ENCODE measurements around the gene CIDEC. TPM values are rescaled to one million over a fixed set of nuclear protein-coding genes. Genes with fewer than 3 reads are reported as not detected.

CIDEC gene
- total RNA-seq, 1 experiment from 2014 or later: 1.9 TPM

- CTCF ChIA-PET: interaction anchor here (0.8 kb wide), 1 partner anchor 35 kb away, joined by 3 read pairs; no protein-coding TSS in a partner anchor
- Histone ChIP-seq H3K27me3 (replicated peaks; ENCODE audit: control insufficient read depth, insufficient read depth, low read length) (no peaks in the 10 kb centered on the region), H3K4me1 (no peaks in the 10 kb centered on the region; the same call in 1 of the 2 replicates), H3K36me3 (ENCODE audit: control insufficient read depth, insufficient read depth, low read length) (no peaks in the 10 kb centered on the region), H3K9me3 (no peaks in the 10 kb centered on the region), H3K4me3 (ENCODE audit: low read depth, low read length) (no peak overlapping the region)
- Mint-ChIP-seq H3K27me3 (ENCODE audit: insufficient read depth, unreplicated experiment) (no peaks in the 10 kb centered on the region), H3K9me3 (ENCODE audit: unreplicated experiment) (no peaks in the 10 kb centered on the region), H3K27ac (ENCODE audit: unreplicated experiment) (no peak overlapping the region), H3K4me3 (ENCODE audit: unreplicated experiment) (no peak overlapping the region), H3K4me1 (ENCODE audit: low read depth, unreplicated experiment) (no peaks in the 10 kb centered on the region), H3K36me3 (ENCODE audit: insufficient read depth, unreplicated experiment) (no peaks in the 10 kb centered on the region)
- TF ChIP-seq, protein P1, sequence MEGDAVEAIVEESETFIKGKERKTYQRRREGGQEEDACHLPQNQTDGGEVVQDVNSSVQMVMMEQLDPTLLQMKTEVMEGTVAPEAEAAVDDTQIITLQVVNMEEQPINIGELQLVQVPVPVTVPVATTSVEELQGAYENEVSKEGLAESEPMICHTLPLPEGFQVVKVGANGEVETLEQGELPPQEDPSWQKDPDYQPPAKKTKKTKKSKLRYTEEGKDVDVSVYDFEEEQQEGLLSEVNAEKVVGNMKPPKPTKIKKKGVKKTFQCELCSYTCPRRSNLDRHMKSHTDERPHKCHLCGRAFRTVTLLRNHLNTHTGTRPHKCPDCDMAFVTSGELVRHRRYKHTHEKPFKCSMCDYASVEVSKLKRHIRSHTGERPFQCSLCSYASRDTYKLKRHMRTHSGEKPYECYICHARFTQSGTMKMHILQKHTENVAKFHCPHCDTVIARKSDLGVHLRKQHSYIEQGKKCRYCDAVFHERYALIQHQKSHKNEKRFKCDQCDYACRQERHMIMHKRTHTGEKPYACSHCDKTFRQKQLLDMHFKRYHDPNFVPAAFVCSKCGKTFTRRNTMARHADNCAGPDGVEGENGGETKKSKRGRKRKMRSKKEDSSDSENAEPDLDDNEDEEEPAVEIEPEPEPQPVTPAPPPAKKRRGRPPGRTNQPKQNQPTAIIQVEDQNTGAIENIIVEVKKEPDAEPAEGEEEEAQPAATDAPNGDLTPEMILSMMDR (IDR thresholded peaks at IDR 0.05; ENCODE audit: insufficient read depth in 1 of 2, low read depth in 1 of 2, low read length in 1 of 2, severe bottlenecking in 1 of 2, unreplicated experiment in 1 of 2): no peak
- no peak for DNase-seq
- intact Hi-C loops (cut with micrococcal nuclease; ENCODE audit: unreplicated experiment): no loop called here
- no TSS peak for BruUV-seq (replicated peaks)
- POLR2A ChIA-PET: no interaction called here
These were observed 18.4 kb downstream of the CIDEC start for GRCh38 chr3:9861626-9862130.

GRCh38 chr3:9861201-9861600 is 18.9 kb downstream of the CIDEC start:
- TF ChIP-seq, protein P1 (IDR thresholded peaks at IDR 0.05; ENCODE audit: insufficient read depth in 1 of 2, low read depth in 1 of 2, low read length in 1 of 2, severe bottlenecking in 1 of 2, unreplicated experiment in 1 of 2): no peak
- H3K36me3 Mint-ChIP-seq (ENCODE audit: insufficient read depth, unreplicated experiment): no peaks in the 10 kb centered on the region
- H3K9me3 Mint-ChIP-seq (ENCODE audit: unreplicated experiment): no peaks in the 10 kb centered on the region
- no TSS peak for BruUV-seq (replicated peaks)
- H3K4me3 Mint-ChIP-seq (ENCODE audit: unreplicated experiment): no peak overlapping the region
- H3K27me3 ChIP-seq (replicated peaks; ENCODE audit: control insufficient read depth, insufficient read depth, low read length): no peaks in the 10 kb centered on the region
- H3K27ac Mint-ChIP-seq (ENCODE audit: unreplicated experiment): no peak overlapping the region
- POLR2A ChIA-PET: interaction anchor here (0.7 kb wide), 1 partner anchor 344 kb away, joined by 12 read pairs; no protein-coding TSS in a partner anchor
- CTCF ChIA-PET: interaction anchor here (0.8 kb wide), 1 partner anchor 34 kb away, joined by 3 read pairs; no protein-coding TSS in a partner anchor
- H3K4me3 ChIP-seq (ENCODE audit: low read depth, low read length): no peak overlapping the region
- no peak for DNase-seq
- intact Hi-C loops (cut with micrococcal nuclease; ENCODE audit: unreplicated experiment): no loop called here
- no peaks in the 10 kb centered on the region for H3K27me3 Mint-ChIP-seq (ENCODE audit: insufficient read depth, unreplicated experiment)
- H3K4me1 ChIP-seq: no peaks in the 10 kb centered on the region; the same call in 1 of the 2 replicates
- H3K4me1 Mint-ChIP-seq (ENCODE audit: low read depth, unreplicated experiment): no peaks in the 10 kb centered on the region
- no peaks in the 10 kb centered on the region for H3K36me3 ChIP-seq (ENCODE audit: control insufficient read depth, insufficient read depth, low read length)
- H3K9me3 ChIP-seq: no peaks in the 10 kb centered on the region

GRCh38 chr3:9859530-9860025 is 20.5 kb downstream of the CIDEC start:
- H3K9me3 Mint-ChIP-seq (ENCODE audit: unreplicated experiment): no peaks in the 10 kb centered on the region
- intact Hi-C loops (cut with micrococcal nuclease; ENCODE audit: unreplicated experiment): no loop called here
- no peaks in the 10 kb centered on the region for H3K27me3 Mint-ChIP-seq (ENCODE audit: insufficient read depth, unreplicated experiment)

More at GRCh38 chr3:9859530-9860025, 20.5 kb downstream of the CIDEC start:
- ChIA-PET POLR2A (no interaction called here), CTCF (no interaction called here)
- no TSS peak for BruUV-seq (replicated peaks)
- H3K36me3 Mint-ChIP-seq (ENCODE audit: insufficient read depth, unreplicated experiment): no peaks in the 10 kb centered on the region
- no peaks in the 10 kb centered on the region for H3K36me3 ChIP-seq (ENCODE audit: control insufficient read depth, insufficient read depth, low read length)
- no peak overlapping the region for H3K27ac Mint-ChIP-seq (ENCODE audit: unreplicated experiment)
- no peak overlapping the region for H3K4me3 Mint-ChIP-seq (ENCODE audit: unreplicated experiment)
- TF ChIP-seq, protein P1 (IDR thresholded peaks at IDR 0.05; ENCODE audit: insufficient read depth in 1 of 2, low read depth in 1 of 2, low read length in 1 of 2, severe bottlenecking in 1 of 2, unreplicated experiment in 1 of 2): no peak
- no peaks in the 10 kb centered on the region for H3K9me3 ChIP-seq
- no peaks in the 10 kb centered on the region for H3K27me3 ChIP-seq (replicated peaks; ENCODE audit: control insufficient read depth, insufficient read depth, low read length)
- H3K4me3 ChIP-seq (ENCODE audit: low read depth, low read length): no peak overlapping the region
- no peaks in the 10 kb centered on the region; the same call in 1 of the 2 replicates for H3K4me1 ChIP-seq
- H3K4me1 Mint-ChIP-seq (ENCODE audit: low read depth, unreplicated experiment): no peaks in the 10 kb centered on the region
- no peak for DNase-seq
